OCI-LY1 (cell line): ENCODE results near the gene CCL2.

Experiments
- EZH2 ChIP-seq: fragments of 200-600 bp; sonication (generic), shearing (Covaris generic); IDR thresholded peaks from 2 replicates; pipeline ENCODE4 v1.8.0; 2017; ENCODE audit warnings: borderline replicate concordance, mixed run types, mild to moderate bottlenecking, antibody characterized with exemption, low read length, moderate library complexity, mixed read lengths
- TF ChIP-seq, protein P1 (sequence below): fragments of 200-600 bp; sonication (generic), shearing (Covaris generic); IDR thresholded peaks from 2 replicates; pipeline ENCODE4 v1.5.1; 2017; ENCODE audit warnings: mild to moderate bottlenecking, antibody characterized with exemption, low read length, moderate library complexity, mixed read lengths

DNA sequence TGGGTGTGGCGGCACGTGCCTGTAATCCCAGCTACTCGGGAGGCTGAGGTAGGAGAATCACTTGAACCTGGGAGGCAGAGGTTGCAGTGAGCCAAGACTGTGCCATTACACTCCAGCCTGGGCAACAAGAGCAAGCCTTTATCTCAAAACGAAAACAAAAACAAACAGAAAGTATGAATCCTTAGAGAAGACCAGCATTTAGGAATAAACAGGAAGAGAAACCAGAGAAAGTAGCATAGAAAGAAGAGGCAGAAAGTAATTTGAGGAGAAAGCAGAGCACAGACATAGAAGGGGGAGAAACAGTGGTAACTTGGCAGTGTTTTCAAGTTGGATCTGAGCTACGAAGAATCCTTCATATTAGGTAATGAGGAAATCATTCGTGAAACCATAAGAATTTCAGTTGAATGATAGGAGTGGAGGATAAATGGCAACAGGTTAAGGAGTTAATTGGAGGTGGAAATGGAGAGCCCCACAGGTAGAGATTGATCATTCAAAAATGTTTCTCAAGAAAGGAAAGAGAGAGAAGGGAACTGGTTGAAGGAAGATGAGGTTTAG is 9.7 kb upstream of the CCL2 start:
- TF ChIP-seq, protein P1, sequence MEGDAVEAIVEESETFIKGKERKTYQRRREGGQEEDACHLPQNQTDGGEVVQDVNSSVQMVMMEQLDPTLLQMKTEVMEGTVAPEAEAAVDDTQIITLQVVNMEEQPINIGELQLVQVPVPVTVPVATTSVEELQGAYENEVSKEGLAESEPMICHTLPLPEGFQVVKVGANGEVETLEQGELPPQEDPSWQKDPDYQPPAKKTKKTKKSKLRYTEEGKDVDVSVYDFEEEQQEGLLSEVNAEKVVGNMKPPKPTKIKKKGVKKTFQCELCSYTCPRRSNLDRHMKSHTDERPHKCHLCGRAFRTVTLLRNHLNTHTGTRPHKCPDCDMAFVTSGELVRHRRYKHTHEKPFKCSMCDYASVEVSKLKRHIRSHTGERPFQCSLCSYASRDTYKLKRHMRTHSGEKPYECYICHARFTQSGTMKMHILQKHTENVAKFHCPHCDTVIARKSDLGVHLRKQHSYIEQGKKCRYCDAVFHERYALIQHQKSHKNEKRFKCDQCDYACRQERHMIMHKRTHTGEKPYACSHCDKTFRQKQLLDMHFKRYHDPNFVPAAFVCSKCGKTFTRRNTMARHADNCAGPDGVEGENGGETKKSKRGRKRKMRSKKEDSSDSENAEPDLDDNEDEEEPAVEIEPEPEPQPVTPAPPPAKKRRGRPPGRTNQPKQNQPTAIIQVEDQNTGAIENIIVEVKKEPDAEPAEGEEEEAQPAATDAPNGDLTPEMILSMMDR = no peak
- TF ChIP-seq EZH2 = no peak
